ENCODE data around the gene HSH2D.

DNA sequence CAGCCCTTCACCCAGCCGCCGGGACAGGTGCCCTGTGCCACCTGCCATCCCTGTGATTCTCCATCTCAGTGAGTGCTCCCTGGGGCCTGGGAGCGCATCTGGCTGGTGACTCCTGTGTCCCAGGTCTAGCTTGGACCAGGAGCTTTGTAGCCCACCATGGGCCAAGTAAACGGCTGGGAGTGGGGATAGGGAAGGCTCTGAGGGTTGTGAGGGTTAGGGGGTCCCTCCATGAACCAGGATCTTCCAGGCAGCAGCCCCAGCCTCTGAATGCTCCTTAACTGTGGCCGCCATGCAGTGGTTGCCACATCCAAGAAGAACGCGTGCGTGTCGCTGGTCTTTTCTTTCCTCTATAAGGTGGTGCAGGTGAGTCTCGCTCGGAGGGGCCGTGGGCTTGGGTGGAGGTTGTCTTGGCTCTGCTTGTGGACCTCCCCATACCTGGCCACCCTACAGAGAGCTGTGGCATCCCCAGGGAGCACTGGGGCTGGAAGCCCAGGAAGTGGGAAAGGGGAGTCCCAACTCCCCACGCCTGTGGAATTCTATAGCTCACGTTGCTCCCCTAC is 62.6 kb downstream of the HSH2D start:
- TF ChIP-seq, protein P1, sequence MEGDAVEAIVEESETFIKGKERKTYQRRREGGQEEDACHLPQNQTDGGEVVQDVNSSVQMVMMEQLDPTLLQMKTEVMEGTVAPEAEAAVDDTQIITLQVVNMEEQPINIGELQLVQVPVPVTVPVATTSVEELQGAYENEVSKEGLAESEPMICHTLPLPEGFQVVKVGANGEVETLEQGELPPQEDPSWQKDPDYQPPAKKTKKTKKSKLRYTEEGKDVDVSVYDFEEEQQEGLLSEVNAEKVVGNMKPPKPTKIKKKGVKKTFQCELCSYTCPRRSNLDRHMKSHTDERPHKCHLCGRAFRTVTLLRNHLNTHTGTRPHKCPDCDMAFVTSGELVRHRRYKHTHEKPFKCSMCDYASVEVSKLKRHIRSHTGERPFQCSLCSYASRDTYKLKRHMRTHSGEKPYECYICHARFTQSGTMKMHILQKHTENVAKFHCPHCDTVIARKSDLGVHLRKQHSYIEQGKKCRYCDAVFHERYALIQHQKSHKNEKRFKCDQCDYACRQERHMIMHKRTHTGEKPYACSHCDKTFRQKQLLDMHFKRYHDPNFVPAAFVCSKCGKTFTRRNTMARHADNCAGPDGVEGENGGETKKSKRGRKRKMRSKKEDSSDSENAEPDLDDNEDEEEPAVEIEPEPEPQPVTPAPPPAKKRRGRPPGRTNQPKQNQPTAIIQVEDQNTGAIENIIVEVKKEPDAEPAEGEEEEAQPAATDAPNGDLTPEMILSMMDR (IDR thresholded peaks at IDR 0.05), result no peak
- TF ChIP-seq EZH2 (IDR thresholded peaks at IDR 0.05), result no peak

Data from neural progenitor cell (in vitro differentiated cells).